Keratinocyte (primary cell): ENCODE results near the gene LRIG1. TPM values are rescaled to one million over a fixed set of nuclear protein-coding genes. Genes with fewer than 3 reads are reported as not detected.

Experiments
- DNase-seq: peaks from one replicate; pipeline ENCODE4 v3.0.0-alpha.2; 2011; ENCODE audit warnings: low read depth, missing footprints, low spot score
- FAIRE-seq: peaks from 2 replicates; lab custom pipeline; 2011; peaks lifted over from hg19 to GRCh38; lab: Jason Lieb, UNC
- H2AFZ ChIP-seq: 2 replicates; pipeline ENCODE4 v1.6.0; 2012; ENCODE audit warnings: low read length, control low read depth, inconsistent platforms; ENCODE audit not compliant: control insufficient read depth
- H3K27ac ChIP-seq: 2 replicates; pipeline ENCODE4 v1.5.1; 2011; ENCODE audit warnings: low read length; ENCODE audit not compliant: control insufficient read depth, insufficient read depth
- H3K27me3 ChIP-seq: 3 replicates; pipeline ENCODE4 v1.6.0; 2011; ENCODE audit warnings: low read length; ENCODE audit not compliant: control insufficient read depth, insufficient read depth; ENCODE audit errors: extremely low read depth
- H3K36me3 ChIP-seq, 2 experiments: 2 replicates in 1 of 2; 3 replicates in 1 of 2; pipeline ENCODE4 v1.5.1; 2011; ENCODE audit warnings: low read length in 2 of 2, mild to moderate bottlenecking in 1 of 2; ENCODE audit not compliant: control insufficient read depth in 2 of 2, insufficient read depth in 2 of 2; ENCODE audit errors: extremely low read depth in 1 of 2
- H3K4me1 ChIP-seq: 3 replicates; pipeline ENCODE4 v1.5.1; 2011; ENCODE audit warnings: low read length; ENCODE audit not compliant: control insufficient read depth, insufficient read depth; ENCODE audit errors: extremely low read depth
- H3K4me2 ChIP-seq: 3 replicates; pipeline ENCODE4 v1.6.0; 2011; ENCODE audit warnings: low read depth, low read length; ENCODE audit not compliant: control insufficient read depth, insufficient read depth; ENCODE audit errors: extremely low read depth
- H3K4me3 ChIP-seq, 3 experiments: fragments of 200-600 bp in 1 of 3; sonication (generic) in 1 of 3; 2 replicates in 2 of 3; 3 replicates in 1 of 3; pipeline ENCODE4 v1.5.1; 2011 to 2016; ENCODE audit warnings: low read length in 3 of 3, mild to moderate bottlenecking in 3 of 3, control low read depth in 2 of 3, inconsistent platforms in 1 of 3, low read depth in 1 of 3, mixed read lengths in 1 of 3, mixed run types in 1 of 3, moderate library complexity in 1 of 3; ENCODE audit not compliant: control insufficient read depth in 2 of 3, insufficient read depth in 2 of 3; ENCODE audit errors: extremely low read depth in 1 of 3
- H3K79me2 ChIP-seq: 2 replicates; pipeline ENCODE4 v1.6.0; 2012; ENCODE audit warnings: low read length; ENCODE audit not compliant: control insufficient read depth, insufficient read depth
- H3K9ac ChIP-seq: 3 replicates; pipeline ENCODE4 v1.6.0; 2011; ENCODE audit warnings: low read length; ENCODE audit not compliant: control insufficient read depth, insufficient read depth; ENCODE audit errors: extremely low read depth
- H3K9me1 ChIP-seq: 3 replicates; pipeline ENCODE4 v1.6.0; 2011; ENCODE audit warnings: low read length; ENCODE audit not compliant: control insufficient read depth, insufficient read depth; ENCODE audit errors: extremely low read depth
- H3K9me3 ChIP-seq: 2 replicates; pipeline ENCODE4 v1.5.1; 2012; ENCODE audit warnings: low read depth, low read length; ENCODE audit not compliant: control insufficient read depth
- H4K20me1 ChIP-seq: 3 replicates; pipeline ENCODE4 v1.6.0; 2011; ENCODE audit warnings: low read length; ENCODE audit not compliant: control insufficient read depth, insufficient read depth; ENCODE audit errors: extremely low read depth
- CTCF ChIP-seq, 3 experiments: IDR thresholded peaks in 1 of 3; conservative IDR thresholded peaks in 1 of 3; optimal IDR thresholded peaks in 1 of 3; 2 replicates in 2 of 3; 3 replicates in 1 of 3; pipeline versions ENCODE3 to v1.5.1; 2011; ENCODE audit warnings: low read length in 3 of 3, mild to moderate bottlenecking in 3 of 3, moderate library complexity in 2 of 3, control low read depth in 1 of 3, inconsistent platforms in 1 of 3; ENCODE audit not compliant: insufficient read depth in 2 of 3; ENCODE audit errors: extremely low read depth in 1 of 3
- EZH2 ChIP-seq: IDR thresholded peaks from one replicate; pipeline ENCODE4 v1.6.1; 2012; ENCODE audit warnings: inconsistent platforms, mild to moderate bottlenecking, low read length, moderate library complexity
- dilution Hi-C: fragments of 300-500 bp; cut with MboI; formaldehyde crosslinking; loops from one replicate; pipeline ENCODE4 v1.7.0; 2020; ENCODE audit warnings: low sequenced_read_pairs; ENCODE audit not compliant: extremely low pct_ligation_motif_present
- polyA plus RNA-seq, 5 experiments: library from polyadenylated mRNA; depleted of rRNA in 3 of 5; stranded (reverse) in 3 of 5; stranded (forward) in 1 of 5; unstranded in 1 of 5; fragments of >200 nt; gene quantifications; 1 replicate in 1 of 5; 2 replicates in 3 of 5; 3 replicates in 1 of 5; pipeline versions ENCODE4 v1.2.1 to v1.2.3, GENCODE V29; 2011 to 2012; ENCODE audit warnings: missing spikeins in 2 of 5, low read depth in 1 of 5, low replicate concordance in 1 of 5

LRIG1 gene
- polyA plus RNA-seq, 1 donor (not counting 4 experiments of a cell fraction or from before 2014, with no cell fraction given), result 17.2 TPM

DNA sequence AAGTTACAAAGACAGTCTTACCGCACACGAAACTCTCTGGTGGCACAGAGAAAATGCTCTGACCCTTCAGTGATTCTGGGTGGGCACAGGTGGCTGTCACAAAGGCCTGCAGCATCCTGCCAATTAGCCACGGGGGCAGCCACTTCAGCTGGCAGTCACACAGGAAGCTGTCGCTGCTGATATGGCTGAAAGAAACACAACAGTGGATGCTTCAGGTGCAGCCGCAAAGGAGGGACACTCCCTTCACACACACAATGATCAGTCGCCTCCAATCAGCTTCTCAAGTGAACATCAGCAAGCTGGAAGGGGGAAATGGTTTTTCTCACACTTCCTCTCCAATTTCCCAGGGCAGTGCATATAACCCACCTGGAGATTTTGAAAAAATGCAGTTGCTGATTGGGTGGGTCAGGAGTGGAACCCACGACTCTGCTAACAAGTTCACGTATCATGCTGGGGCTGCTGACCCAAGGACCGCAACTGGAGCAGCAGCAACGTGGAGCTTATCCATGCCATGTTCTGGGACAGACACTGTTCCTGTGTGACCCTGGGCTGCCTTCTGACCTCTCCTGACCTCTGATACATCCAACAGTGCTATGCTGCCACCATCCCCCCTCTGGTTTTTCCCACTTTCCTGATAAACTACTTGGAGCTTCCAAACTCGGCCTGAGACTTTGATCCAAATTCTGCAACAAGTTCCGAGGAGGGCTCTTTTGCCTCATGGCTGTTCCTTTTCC, 106.6 kb downstream of the LRIG1 start:
- Histone ChIP-seq H3K4me3 (no peak overlapping the region), H2AFZ (no peak overlapping the region), H3K79me2 (no peaks in the 10 kb centered on the region), H3K4me1 (peaks cover 14% of the 10 kb centered on the region), H3K36me3 (peaks cover 4 to 22% of the 10 kb centered on the region in 2 experiments), H3K9me1 (no peaks in the 10 kb centered on the region), H3K9me3 (no peaks in the 10 kb centered on the region), H3K4me2 (no peak overlapping the region), H3K27me3 (no peaks in the 10 kb centered on the region), H3K9ac (no peak overlapping the region), H4K20me1 (no peaks in the 10 kb centered on the region), H3K27ac (no peak overlapping the region)
- dilution Hi-C loops, result no loop called here
- TF ChIP-seq CTCF (optimal IDR thresholded peaks at IDR 0.05 in 1 of 3, IDR thresholded peaks at IDR 0.05 in 1 of 3, conservative IDR thresholded peaks at IDR 0.05 in 1 of 3; ENCODE audit: extremely low read depth in 1 of 3, insufficient read depth in 2 of 3, low read length in 3 of 3) (no peak), EZH2 (no peak)
- no peak for DNase-seq
- FAIRE-seq, result no peak

- H2AFZ ChIP-seq, result no peak overlapping the region
- FAIRE-seq (no peak), DNase-seq (no peak)
- peaks cover 4 to 22% of the 10 kb centered on the region in 2 experiments for H3K36me3 ChIP-seq
- H3K9me3 ChIP-seq, result no peaks in the 10 kb centered on the region
- dilution Hi-C loops, result no loop called here
- H3K9ac ChIP-seq, result no peak overlapping the region
- TF ChIP-seq CTCF (optimal IDR thresholded peaks at IDR 0.05 in 1 of 3, IDR thresholded peaks at IDR 0.05 in 1 of 3, conservative IDR thresholded peaks at IDR 0.05 in 1 of 3; ENCODE audit: extremely low read depth in 1 of 3, insufficient read depth in 2 of 3, low read length in 3 of 3) (no peak), EZH2 (no peak)
- no peaks in the 10 kb centered on the region for H3K9me1 ChIP-seq
- no peak overlapping the region for H3K4me3 ChIP-seq
- H3K4me2 ChIP-seq, result no peak overlapping the region
- H3K79me2 ChIP-seq, result no peaks in the 10 kb centered on the region
- H3K4me1 ChIP-seq, result peaks cover 11% of the 10 kb centered on the region
- H3K27ac ChIP-seq, result no peak overlapping the region
- no peaks in the 10 kb centered on the region for H3K27me3 ChIP-seq
- no peaks in the 10 kb centered on the region for H4K20me1 ChIP-seq
Observed at GRCh38 chr3:66393333-66394005, 107.4 kb downstream of the LRIG1 start.
